SK-MEL-5 (cell line): ENCODE measurements around the gene RADIL. TPM values are rescaled to one million over a fixed set of nuclear protein-coding genes. Genes with fewer than 3 reads are reported as not detected.

ENCODE experiments used
- DNase-seq: peaks from one replicate; pipeline ENCODE4 v3.0.0-alpha.2; 2016; ENCODE audit warnings: low read depth, low spot score
- in situ Hi-C: cut with HindIII; loops from 2 replicates; pipeline ENCODE4 v1.10.0; 2016; ENCODE audit warnings: low sequenced_read_pairs, high pct_unique_total_duplicates, low pct_unique_long_range_greater_than_20kb
- total RNA-seq: library from RNA; depleted of rRNA; stranded (reverse); fragments of >200 nt; shearing (Covaris generic); gene quantifications from 2 replicates; pipeline ENCODE4 v1.2.3, GENCODE V29; 2014

The RADIL gene
- total RNA-seq, 1 experiment from 2014 or later: 24.3 TPM

- DNase-seq: no peak
- in situ Hi-C loops: no loop called here
Observed at GRCh38 chr7:4861673-4862072, 21.8 kb downstream of the RADIL start, which contains the start of gene PAPOLB. Gene PAPOLB (minus strand): TSS chr7:4862030. CDS start chr7:4861810, 220 bp downstream.

- DNase-seq: no peak
- in situ Hi-C loops: no loop called here
Observed at GRCh38 chr7:4861227-4861626, 22.3 kb downstream of the RADIL start.

GRCh38 chr7:4857189-4857588 lies 26.3 kb downstream of the RADIL start:
- DNase-seq: no peak
- in situ Hi-C loops: no loop called here

GRCh38 chr7:4856336-4857057 lies 27.0 kb downstream of the RADIL start:
- DNase-seq: no peak
- in situ Hi-C loops: no loop called here

- no peak for DNase-seq
- in situ Hi-C loops: no loop called here
Observed at GRCh38 chr7:4854916-4855315, 28.6 kb downstream of the RADIL start.

- in situ Hi-C loops: no loop called here
- no peak for DNase-seq
Observed at GRCh38 chr7:4851459-4852422, 31.8 kb downstream of the RADIL start.

GRCh38 chr7:4850262-4850795 lies 33.2 kb downstream of the RADIL start:
- no peak for DNase-seq
- in situ Hi-C loops: no loop called here

- in situ Hi-C loops: no loop called here
Observed at GRCh38 chr7:4849390-4849789, 34.1 kb downstream of the RADIL start.

GRCh38 chr7:4845740-4846142 lies 37.8 kb downstream of the RADIL start:
- no peak for DNase-seq
- in situ Hi-C loops: no loop called here

More at GRCh38 chr7:4849390-4849789, 34.1 kb downstream of the RADIL start:
- DNase-seq: peak; percentile 63

GRCh38 chr7:4842319-4843064 lies 41.0 kb downstream of the RADIL start:
- in situ Hi-C loops: no loop called here
- DNase-seq: no peak

- DNase-seq: no peak
- in situ Hi-C loops: no loop called here
Observed at GRCh38 chr7:4841836-4842235, 41.7 kb downstream of the RADIL start.

GRCh38 chr7:4841007-4841784 lies 42.3 kb downstream of the RADIL start:
- in situ Hi-C loops: no loop called here
- DNase-seq: no peak

GRCh38 chr7:4840079-4840501 lies 43.4 kb downstream of the RADIL start:
- DNase-seq: no peak
- in situ Hi-C loops: no loop called here

GRCh38 chr7:4838626-4839334 lies 44.7 kb downstream of the RADIL start:
- no peak for DNase-seq
- in situ Hi-C loops: no loop called here

GRCh38 chr7:4837803-4838625 lies 45.5 kb downstream of the RADIL start:
- in situ Hi-C loops: no loop called here
- no peak for DNase-seq
